BLaER1 treated with 17β-estradiol and CSF1 and Interleukin-3, amounts not matched to agents 10 nM and 100 nM (cell line): ENCODE measurements around the gene ATXN7.

Source experiments
- H3K27ac ChIP-seq, 11 experiments: shearing (Covaris generic); formaldehyde crosslinking; 2 replicates each; pipeline ENCODE4 v1.8.1; 2022
- H3K27me3 ChIP-seq, 11 experiments: shearing (Covaris generic); formaldehyde crosslinking; 2 replicates each; pipeline ENCODE4 v1.8.1; 2022
- H3K36me3 ChIP-seq, 11 experiments: shearing (Covaris generic); formaldehyde crosslinking; 2 replicates each; pipeline ENCODE4 v1.8.1; 2022
- H3K4me1 ChIP-seq, 10 experiments: shearing (Covaris generic); formaldehyde crosslinking; 2 replicates each; pipeline ENCODE4 v1.8.1; 2022
- H3K4me2 ChIP-seq, 11 experiments: shearing (Covaris generic); formaldehyde crosslinking; 2 replicates each; pipeline ENCODE4 v1.8.1; 2022
- H3K4me3 ChIP-seq, 10 experiments: shearing (Covaris generic); formaldehyde crosslinking; 2 replicates each; pipeline ENCODE4 v1.8.1; 2022
- H3K9ac ChIP-seq, 11 experiments: shearing (Covaris generic); formaldehyde crosslinking; 2 replicates each; pipeline ENCODE4 v1.8.1; 2022
- H3K9me3 ChIP-seq, 11 experiments: shearing (Covaris generic); formaldehyde crosslinking; replicated peaks in 1 of 11; 2 replicates each; pipeline ENCODE4 v1.8.1; 2022
- H4K20me1 ChIP-seq, 11 experiments: shearing (Covaris generic); formaldehyde crosslinking; 2 replicates each; pipeline ENCODE4 v1.8.1; 2022
- Cebpa-rat ChIP-seq, 11 experiments: shearing (Covaris generic); IDR thresholded peaks; 2 replicates each; pipeline ENCODE4 v1.8.1; 2022

The ATXN7 gene

DNA sequence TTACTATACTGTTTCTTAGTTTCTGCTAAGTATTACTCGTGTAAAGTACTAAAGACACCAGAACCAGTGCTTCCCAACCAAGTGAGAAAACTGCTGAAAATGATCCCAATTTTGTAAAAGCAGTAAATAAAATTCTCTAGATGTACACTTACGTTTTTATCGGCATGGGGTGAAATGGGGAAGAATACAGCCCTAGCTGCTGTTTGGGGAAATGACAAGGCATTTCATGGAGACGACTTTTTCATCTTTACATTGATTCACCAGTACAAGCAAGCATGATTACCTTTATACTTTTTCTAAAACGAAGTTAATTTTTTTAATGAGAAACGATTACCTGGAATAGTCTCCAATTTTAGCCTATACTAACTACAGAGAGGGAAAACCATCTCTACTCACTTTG, 158.3 kb downstream of the ATXN7 start:
- no peak for TF ChIP-seq Cebpa-rat (IDR thresholded peaks at IDR 0.05)
- peak overlapping the region; percentile 80 to 97 (median 92) for H3K4me3 ChIP-seq
- H3K9ac ChIP-seq, result peak overlapping the region; percentile 94 to 99 (median 97); a peak in 20 of 22 replicates

GRCh38 chr3:64022451-64023186, 159.0 kb downstream of the ATXN7 start:
- Histone ChIP-seq H3K9ac (peak overlapping the region; percentile 94 to 99 (median 97)), H3K36me3 (peaks cover 39 to 44% (median 42%) of the 10 kb centered on the region in 11 experiments), H3K4me3 (peak overlapping the region; percentile 80 to 97 (median 92)), H4K20me1 (peaks cover 5 to 53% (median 36%) of the 10 kb centered on the region in 11 experiments; a peak in 18 of 22 replicates), H3K9me3 (no peaks in the 10 kb centered on the region), H3K27ac (peak overlapping the region; percentile 88 to 98 (median 93)), H3K4me2 (peak overlapping the region; percentile 91 to 97 (median 94)), H3K4me1 (peaks cover 18 to 25% (median 23%) of the 10 kb centered on the region in 10 experiments), H3K27me3 (no peaks in the 10 kb centered on the region)
- TF ChIP-seq Cebpa-rat (IDR thresholded peaks at IDR 0.05), result no peak

More for the DNA sequence above, 158.3 kb downstream of the ATXN7 start:
- Histone ChIP-seq H3K4me1 (peaks cover 18 to 25% (median 23%) of the 10 kb centered on the region in 10 experiments), H4K20me1 (peaks cover 9 to 60% (median 43%) of the 10 kb centered on the region in 11 experiments; a peak in 18 of 22 replicates), H3K4me2 (peak overlapping the region; percentile 91 to 97 (median 94)), H3K36me3 (peaks cover 46 to 51% (median 49%) of the 10 kb centered on the region in 11 experiments), H3K9me3 (no peaks in the 10 kb centered on the region), H3K27me3 (no peaks in the 10 kb centered on the region), H3K27ac (peak overlapping the region in 10 of 11 experiments; percentile 92 to 98 (median 94); a peak in 19 of 22 replicates)

GRCh38 chr3:64023187-64023860, 159.7 kb downstream of the ATXN7 start, which contains the start of gene PSMD6:
Gene PSMD6 (minus strand): TSS chr3:64023494. CDS start chr3:64023419, 75 bp downstream.
- H3K9me3 ChIP-seq, result no peaks in the 10 kb centered on the region
- peak within 1 kb of the TSS; percentile 94 to 99 (median 97) for H3K9ac ChIP-seq
- no peaks in the 10 kb centered on the region for H3K27me3 ChIP-seq
- H3K4me2 ChIP-seq, result peak within 1 kb of the TSS; percentile 91 to 97 (median 94)
- peaks cover 18 to 25% (median 23%) of the 10 kb centered on the region in 10 experiments for H3K4me1 ChIP-seq
- peak within 1 kb of the TSS; percentile 88 to 98 (median 93) for H3K27ac ChIP-seq
- H3K36me3 ChIP-seq, result peaks cover 32 to 37% (median 35%) of the 10 kb centered on the region in 11 experiments
- H3K4me3 ChIP-seq, result peak within 1 kb of the TSS; percentile 80 to 97 (median 92)
- no peak for TF ChIP-seq Cebpa-rat (IDR thresholded peaks at IDR 0.05)
- peaks cover 2 to 46% (median 30%) of the 10 kb centered on the region in 11 experiments; a peak in 18 of 22 replicates for H4K20me1 ChIP-seq

GRCh38 chr3:64023861-64024223, 160.2 kb downstream of the ATXN7 start:
- H3K4me2 ChIP-seq, result peak overlapping the region; percentile 18 to 97 (median 33); a peak in 19 of 22 replicates
- no peaks in the 10 kb centered on the region for H3K9me3 ChIP-seq
- peak overlapping the region in 8 of 11 experiments; percentile 94 to 98 (median 96); a peak in 9 of 22 replicates for H3K9ac ChIP-seq
- peaks cover 18 to 27% (median 23%) of the 10 kb centered on the region in 10 experiments for H3K4me1 ChIP-seq
- no peak for TF ChIP-seq Cebpa-rat (IDR thresholded peaks at IDR 0.05)
- H4K20me1 ChIP-seq, result peaks cover 0 to 41% (median 30%) of the 10 kb centered on the region in 11 experiments; a peak in 18 of 22 replicates
- H3K36me3 ChIP-seq, result peaks cover 27 to 32% (median 30%) of the 10 kb centered on the region in 11 experiments; a peak in 21 of 22 replicates
- peak overlapping the region in 8 of 11 experiments; percentile 92 to 98 (median 94); a peak in 11 of 22 replicates for H3K27ac ChIP-seq
- peak overlapping the region in 9 of 10 experiments; percentile 85 to 97 (median 93); a peak in 15 of 20 replicates for H3K4me3 ChIP-seq
- H3K27me3 ChIP-seq, result no peaks in the 10 kb centered on the region

- Histone ChIP-seq H3K27me3 (no peaks in the 10 kb centered on the region), H3K4me1 (peaks cover 12 to 26% (median 16%) of the 10 kb centered on the region in 10 experiments), H3K36me3 (peaks cover 2 to 7% (median 5%) of the 10 kb centered on the region in 11 experiments; a peak in 20 of 22 replicates), H4K20me1 (peaks cover 0 to 16% (median 13%) of the 10 kb centered on the region in 11 experiments; a peak in 14 of 22 replicates), H3K9me3 (no peaks in the 10 kb centered on the region), H3K9ac (no peak overlapping the region), H3K27ac (no peak overlapping the region), H3K4me3 (no peak overlapping the region), H3K4me2 (no peak overlapping the region)
- no peak for TF ChIP-seq Cebpa-rat (IDR thresholded peaks at IDR 0.05)
Measured at GRCh38 chr3:64026346-64026745, 162.7 kb downstream of the ATXN7 start.

DNA sequence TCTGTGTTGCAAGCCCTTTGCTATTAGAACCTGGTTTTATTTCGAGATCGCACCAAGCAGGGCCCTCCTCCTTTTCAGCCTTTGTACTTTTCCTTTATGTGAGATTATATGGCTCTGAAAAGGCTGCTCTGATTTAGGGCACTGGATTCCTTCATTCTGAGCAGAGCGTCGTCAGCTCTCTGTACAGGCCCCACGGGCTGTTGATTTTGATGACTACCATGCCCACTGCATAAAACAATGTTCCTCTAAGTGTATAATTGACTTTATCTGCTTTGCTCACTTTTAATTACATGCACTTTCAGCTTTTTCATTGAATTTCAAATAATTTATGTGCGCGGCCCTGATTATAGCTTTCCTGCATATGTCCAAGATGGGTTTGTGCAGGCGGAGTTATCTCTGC, 164.0 kb downstream of the ATXN7 start:
- Histone ChIP-seq H3K9ac (no peak overlapping the region), H3K27me3 (no peaks in the 10 kb centered on the region), H3K4me3 (no peak overlapping the region), H3K4me2 (no peak overlapping the region), H3K27ac (no peak overlapping the region), H3K36me3 (no peaks in the 10 kb centered on the region), H3K9me3 (no peaks in the 10 kb centered on the region), H3K4me1 (peaks cover 0 to 14% (median 5%) of the 10 kb centered on the region in 10 experiments; a peak in 9 of 20 replicates), H4K20me1 (peaks cover 0 to 4% (median 2%) of the 10 kb centered on the region in 11 experiments; a peak in 7 of 22 replicates)
- TF ChIP-seq Cebpa-rat (IDR thresholded peaks at IDR 0.05), result no peak

- Histone ChIP-seq H3K36me3 (no peaks in the 10 kb centered on the region), H3K27ac (no peak overlapping the region), H3K9me3 (peaks cover under 1 to 5% (median 3%) of the 10 kb centered on the region in 11 experiments; a peak in 20 of 22 replicates), H3K27me3 (no peaks in the 10 kb centered on the region), H3K4me2 (no peak overlapping the region), H3K4me3 (no peak overlapping the region), H3K9ac (no peak overlapping the region), H3K4me1 (peaks cover 0 to 14% (median 6%) of the 10 kb centered on the region in 10 experiments; a peak in 8 of 20 replicates), H4K20me1 (no peaks in the 10 kb centered on the region)
- TF ChIP-seq Cebpa-rat (IDR thresholded peaks at IDR 0.05), result no peak
Measured at GRCh38 chr3:64028754-64029153, 165.1 kb downstream of the ATXN7 start.

DNA sequence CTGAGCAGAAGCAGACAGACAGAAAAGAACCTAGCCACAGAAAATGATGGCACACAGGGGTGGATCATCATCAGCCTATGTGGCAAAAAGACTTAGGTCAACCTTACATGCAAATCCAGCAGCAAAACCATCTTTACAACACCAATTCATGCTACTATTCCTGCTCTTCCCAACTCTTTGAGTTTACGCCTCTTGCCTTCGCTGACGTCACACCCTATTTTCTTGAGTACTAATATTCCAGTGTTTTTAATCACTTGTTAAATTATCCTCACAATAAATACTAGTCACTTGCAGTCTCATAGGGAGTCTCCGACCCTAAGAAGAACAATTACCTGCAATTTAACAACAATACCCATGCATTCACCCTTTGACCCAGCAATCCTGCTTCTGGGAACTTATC, 165.6 kb downstream of the ATXN7 start:
- Histone ChIP-seq H3K9ac (no peak overlapping the region), H3K9me3 (peaks cover 6 to 11% (median 8%) of the 10 kb centered on the region in 11 experiments), H3K27me3 (no peaks in the 10 kb centered on the region), H3K27ac (no peak overlapping the region), H3K36me3 (no peaks in the 10 kb centered on the region), H4K20me1 (no peaks in the 10 kb centered on the region), H3K4me3 (no peak overlapping the region), H3K4me1 (peaks cover 0 to 14% (median 4%) of the 10 kb centered on the region in 10 experiments; a peak in 7 of 20 replicates), H3K4me2 (no peak overlapping the region)
- TF ChIP-seq Cebpa-rat (IDR thresholded peaks at IDR 0.05), result no peak
